Activated CD8-positive, alpha-beta memory T cell treated with anti-CD3 and anti-CD28 coated beads for 48 hours (primary cell): ENCODE results near the gene MYL11.

Experiments used
- DNase-seq, 3 experiments: peaks; one replicate each; pipeline ENCODE4 v3.0.0-alpha.2; 2020; ENCODE audit warnings: low read depth in 2 of 3, low spot score in 2 of 3

The MYL11 gene

DNA sequence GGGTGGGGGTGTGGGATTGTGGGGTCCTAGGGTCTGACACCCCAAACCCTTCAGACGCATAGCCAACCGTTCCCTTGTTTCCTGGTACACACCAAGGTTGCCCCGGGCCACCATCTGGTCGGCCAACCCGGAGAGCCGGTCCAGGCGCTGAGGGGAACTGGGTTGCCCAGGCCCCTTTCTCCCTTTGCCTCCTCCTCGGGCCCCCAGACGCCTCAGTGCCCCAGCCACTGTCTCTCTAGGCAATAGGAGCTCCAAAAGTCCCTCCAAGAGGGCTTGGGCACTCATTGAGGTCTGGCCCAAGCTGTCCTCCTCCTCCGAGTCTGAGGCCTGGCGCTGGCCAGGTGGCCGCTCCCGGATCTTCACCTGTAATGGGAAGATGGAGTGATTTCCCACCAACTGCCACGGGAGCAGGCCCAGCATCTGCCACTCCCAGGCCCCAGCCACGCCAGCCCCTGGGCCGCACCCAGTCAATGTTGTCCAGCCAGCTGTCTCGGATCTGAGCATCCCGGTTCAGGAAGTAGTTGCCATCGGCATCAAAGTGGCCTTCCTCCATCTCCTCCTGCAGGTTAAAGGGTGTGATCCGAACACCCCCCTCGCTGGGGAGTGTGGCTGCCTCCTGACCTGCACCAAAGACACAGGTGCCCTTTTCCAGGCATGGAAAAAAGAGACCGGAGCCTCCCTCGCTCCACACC, 21.0 kb upstream of the MYL11 start:
- DNase-seq = no peak

DNA sequence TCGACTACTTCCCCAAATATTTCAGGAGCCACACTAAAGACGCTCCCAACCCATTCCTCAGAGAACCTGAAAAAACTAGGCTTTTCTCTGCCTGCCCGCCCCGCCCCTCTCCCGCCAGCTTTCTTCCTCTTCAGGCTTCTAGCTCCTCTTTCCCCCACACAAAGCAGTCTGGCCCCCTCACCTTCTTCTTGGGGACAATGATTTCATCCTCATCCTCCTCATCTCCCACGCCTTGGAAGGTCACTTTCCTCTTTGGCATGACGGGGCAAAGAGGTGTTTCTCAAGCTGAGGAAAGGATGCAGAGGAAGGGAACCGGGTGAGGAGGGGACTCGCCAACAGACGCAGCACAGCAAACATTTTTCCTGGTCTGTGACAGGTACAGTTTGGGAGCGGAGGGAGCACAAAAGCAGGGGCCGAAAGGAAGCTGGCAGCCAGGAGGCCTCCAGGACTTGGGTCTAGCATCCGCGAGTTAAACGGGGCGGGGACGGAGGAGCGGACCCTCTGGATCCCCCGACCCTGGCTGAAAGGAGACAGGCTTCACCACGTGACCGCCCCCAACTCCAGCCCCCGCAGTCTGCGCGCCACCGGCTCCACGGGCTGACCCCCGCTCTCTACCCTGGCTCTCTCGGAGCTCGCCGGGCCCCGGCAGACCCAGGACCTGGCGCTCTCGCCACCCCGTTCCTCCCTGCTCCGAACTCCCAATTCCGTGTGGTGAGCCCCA, 20.0 kb upstream of the MYL11 start:
- no peak for DNase-seq

DNA sequence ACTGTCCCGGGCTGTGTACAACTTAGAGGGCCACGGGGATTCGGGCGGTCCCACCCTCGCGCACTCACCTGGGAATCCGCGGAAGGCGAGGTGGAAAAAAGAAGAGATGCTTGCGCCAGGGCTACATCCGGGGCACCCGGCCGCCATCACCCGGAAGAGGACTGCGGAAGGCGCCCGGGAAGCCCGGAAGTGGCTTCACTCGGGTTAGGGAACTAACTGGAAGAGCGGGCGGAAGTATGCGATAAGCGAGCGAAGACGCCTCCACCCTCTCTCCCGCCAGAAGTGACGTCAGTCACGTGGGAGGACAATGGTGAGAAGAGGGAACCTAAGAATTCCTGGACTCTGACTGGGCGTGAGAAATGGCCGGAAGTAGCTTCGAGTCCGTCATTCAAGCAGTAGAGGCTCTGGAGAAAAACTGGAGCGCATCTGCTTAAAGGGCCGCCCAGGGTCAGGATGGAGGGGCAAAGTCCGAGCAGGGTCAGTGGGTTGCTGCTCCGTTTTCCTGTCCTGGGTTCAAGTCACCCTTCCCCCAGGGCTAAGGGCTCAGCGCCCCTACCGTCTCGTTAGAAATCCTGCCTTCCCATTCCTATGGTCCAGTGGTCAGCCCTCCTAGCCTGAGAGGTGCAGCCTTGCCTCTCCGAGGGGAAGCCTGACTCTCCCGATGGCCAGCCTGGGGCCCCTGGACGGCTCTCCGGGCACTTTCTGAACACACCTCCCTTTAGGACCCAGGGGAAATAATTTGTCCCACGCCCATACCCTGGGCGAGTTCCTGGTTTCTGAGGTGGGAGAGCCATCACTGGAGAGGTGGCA, 19.3 kb upstream of the MYL11 start, which contains the start of gene CD2BP2:
TSS of gene CD2BP2 (minus strand) at position 165 of the 810 bp plus-strand sequence. CDS start 627 bp downstream, outside the sequence.
- DNase-seq = peak; percentile 72 to 79 (median 76)

DNA sequence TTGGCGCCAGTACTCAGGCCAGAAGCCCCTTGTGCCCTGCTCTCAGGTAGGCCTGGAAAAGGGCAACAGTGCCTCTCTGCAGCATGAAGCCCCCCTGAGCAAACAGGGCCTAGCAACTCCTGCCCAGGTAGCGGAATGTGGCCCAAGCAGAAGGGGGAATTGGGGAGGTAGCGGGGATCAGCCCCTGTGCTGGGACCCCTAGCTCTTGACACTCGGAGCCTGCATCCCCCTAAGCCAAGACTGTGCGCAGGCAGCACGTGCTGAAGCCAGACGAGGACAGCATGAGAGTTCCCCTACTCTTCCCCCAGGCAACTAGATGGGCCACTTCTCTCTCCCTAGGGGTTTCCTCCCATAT, 18.7 kb upstream of the MYL11 start:
- no peak for DNase-seq

DNA sequence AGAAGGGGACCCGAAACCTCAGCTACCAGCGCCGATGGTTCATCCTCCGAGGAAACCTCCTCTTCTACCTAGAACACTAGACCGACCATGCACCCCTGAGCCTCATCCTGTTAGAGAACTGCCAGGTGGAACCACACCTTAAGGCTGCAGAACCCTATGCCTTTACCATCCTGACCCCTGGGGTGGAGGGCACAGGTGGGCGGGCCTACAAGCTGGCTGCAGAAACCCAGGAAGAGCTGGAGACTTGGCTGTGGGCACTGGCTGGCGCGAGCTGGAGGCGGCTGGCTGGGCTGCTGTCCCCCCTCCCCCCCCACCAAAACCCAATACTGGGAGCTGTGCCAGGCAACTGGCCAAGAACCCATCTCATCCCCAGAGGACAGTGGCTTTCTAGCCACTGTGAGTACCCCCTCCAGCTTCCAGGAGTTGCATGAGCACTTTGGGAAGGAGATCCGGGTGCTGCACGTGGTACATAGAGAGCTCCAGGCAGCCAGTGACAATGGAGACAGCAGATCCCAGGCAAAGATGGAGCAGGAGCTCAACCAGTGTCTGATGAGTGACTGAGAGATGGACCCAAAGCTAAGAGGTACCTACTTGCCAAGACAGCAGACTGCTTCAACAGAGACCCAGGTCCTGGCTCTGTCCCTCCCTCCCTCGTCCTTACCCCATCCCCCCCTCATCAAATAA, 18.1 kb upstream of the MYL11 start:
- DNase-seq = no peak

DNA sequence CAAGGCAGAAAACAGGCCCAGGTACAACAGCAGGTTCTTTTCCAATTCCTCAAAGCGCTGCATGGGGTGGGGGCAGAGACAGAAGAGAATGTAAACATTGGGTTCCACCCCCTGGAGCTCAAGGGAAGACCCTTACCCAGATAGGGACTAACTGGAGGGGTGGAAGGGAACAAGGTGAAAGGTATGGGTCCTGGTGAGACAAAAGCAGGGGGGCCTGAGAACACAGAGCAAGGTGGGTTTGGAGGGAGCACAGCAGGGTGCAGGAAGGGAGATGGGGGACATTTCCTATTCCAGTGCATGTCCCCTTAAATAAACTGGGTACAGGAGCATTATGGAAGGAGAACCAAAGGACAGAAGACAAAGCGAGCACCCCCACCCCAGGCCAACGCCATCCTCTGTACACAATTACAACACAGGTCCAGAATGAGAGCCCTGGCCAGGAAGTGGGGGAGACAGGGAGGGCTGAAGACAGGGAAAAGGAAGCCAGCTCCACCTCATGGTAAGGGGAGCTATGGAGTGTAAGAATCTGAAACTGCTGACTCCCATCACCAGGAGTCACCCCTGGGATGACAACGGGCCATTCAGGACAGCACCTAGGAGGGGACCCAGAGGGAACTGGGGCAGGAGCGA, 17.4 kb upstream of the MYL11 start:
- DNase-seq = no peak

DNA sequence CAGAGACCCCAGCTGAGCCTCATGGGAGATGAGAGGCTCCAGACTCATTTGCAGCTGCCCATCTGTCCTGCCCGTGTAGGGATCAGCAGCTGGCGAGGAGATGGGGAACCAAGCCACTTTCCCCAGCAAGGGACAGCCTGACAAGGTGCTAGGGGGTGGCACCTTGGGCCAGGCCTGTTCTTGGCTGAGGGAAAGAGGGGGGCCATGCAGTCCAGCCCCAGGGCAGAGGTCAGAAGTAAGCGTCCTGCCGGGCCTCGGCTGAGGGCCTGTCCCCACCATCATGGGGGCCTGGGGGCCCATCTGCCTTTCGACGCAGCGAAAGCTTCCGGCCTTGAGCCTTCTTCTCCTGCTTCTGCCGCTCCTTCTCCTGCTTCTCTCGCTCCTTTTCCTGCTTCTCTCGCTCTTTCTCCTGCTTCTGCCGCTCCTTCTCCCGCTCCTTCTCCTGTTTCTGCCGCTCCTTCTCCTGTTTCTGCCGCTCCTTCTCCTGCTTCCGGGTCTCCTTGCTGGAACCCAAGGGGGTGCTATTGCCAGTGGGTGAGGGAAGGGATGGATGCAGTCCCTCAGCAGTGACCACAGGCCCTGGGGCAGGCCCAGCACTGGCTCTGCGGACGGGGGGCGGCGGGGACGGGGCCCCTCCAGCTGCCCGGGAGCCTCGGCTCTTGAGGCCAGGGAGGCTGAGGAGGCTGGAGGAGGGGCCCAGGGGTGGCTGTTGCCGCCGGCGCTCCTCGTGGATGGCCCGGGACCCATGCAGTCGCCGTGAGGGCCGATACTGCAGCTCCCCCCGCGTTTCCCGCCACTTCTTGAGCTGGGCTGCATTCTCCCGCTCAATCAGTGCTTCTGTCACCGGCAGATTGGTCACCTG, 16.7 kb upstream of the MYL11 start:
- no peak for DNase-seq

DNA sequence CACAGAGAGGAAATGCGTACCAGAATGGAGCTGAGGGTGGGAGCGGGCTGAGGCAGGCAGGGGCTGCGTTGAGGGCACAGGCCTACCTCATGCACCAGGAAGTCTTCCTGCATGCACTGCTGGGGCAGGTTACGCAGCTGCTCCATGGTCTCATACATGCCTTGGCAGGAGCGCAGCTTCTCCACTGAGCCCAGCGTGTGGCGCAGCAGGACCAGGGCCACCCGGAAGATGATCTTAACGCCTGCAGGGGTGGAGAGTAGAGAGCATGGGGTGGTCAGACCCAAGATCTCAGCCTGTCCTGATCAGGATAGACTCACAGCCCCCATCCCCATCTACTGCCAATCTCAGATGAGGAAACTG, 16.0 kb upstream of the MYL11 start:
- no peak for DNase-seq

DNA sequence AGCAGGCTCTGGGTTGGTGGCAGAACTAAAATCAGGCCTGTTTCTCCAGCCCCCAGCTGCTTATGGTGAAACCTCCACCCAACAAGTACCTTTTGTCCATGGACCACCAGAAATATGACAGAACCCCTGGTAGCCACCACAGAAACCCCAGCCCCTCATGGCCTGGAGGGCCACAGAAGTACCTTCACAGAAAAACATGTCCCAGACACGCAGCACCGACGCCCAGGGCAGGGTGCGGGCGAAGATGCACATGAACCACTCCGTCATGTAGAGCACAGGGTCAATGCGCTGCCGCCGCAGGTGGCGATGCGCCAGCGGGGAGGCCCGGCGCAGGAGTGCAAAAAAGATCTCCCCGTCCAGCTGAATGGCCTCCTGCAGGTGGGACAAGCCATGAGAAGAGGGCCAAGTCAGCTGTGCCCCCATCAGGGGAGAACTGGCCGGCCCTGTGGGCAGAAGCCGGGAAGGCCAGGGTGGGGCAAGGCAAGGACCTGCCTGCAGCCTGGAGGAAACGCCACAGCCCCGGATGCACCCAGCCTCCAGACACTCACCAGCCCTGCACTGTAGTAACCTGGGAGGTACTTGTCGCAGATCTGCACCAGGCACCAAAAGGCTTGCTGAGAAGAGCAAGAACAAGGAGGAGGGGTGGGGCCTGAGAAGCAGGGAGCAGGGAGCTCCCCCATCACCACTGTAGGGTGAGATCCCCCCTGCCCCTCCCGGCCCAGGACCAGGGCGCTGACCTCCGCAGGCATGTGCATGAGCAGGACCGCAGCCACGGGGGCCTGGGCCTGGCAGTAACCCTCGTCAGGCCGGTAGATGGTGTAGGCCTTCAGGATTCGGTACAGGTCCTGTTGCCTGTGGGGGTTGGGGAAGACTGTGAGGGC, 15.4 kb upstream of the MYL11 start:
- DNase-seq = no peak

DNA sequence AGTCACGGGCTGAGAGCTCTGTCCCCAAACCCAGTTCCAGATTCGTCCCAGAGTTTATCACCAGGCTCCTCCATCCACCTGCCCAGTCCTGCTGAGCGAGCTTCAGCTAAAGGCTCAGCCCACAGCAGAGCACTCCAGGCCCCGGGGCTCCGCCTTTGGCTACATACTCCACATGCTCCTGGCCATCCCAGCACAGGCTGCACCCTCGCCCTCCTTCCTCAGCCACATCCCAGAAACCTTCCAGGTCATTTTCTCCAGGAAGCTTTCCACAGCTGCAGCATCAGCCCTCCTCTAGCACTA, 14.8 kb upstream of the MYL11 start:
- no peak for DNase-seq

DNA sequence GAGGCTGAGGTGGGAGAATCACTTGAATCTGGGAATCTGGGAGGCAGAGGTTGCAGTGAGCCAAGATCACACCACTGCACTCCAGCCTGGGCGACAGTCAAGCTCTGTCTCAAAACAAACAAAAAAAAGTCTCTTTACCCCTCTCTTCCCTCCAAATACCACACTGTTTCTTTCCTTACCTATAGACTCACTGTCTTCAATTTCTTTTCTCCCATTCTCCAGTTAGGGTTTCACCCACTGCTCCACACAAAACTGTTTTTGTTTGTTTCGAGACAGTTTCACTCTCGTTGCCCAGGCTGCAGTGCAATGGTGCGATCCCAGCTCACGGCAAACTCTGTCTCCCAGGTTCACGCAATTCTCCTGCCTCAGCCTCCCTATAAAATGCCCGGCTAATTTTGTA, 13.4 kb upstream of the MYL11 start:
- DNase-seq = no peak

DNA sequence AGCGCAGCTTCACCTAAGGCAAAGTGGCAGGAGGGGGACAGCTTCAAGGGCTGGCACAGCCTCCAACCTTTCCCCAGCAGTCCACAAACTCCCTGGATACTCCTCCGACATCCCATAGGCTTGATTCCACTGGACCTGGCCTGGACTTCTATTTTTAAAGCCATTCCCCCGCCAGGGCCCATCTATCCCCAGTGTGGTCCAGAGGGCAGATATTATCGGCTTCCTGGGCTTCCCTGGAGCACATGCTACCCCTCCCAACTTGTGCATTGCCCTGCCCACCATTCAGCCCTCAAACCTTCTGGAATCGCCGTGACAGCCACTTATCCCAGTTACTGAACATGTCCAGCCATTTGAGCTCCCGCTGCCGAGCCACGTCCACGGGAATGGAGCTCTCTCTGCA, 9.4 kb upstream of the MYL11 start:
- no peak for DNase-seq

DNA sequence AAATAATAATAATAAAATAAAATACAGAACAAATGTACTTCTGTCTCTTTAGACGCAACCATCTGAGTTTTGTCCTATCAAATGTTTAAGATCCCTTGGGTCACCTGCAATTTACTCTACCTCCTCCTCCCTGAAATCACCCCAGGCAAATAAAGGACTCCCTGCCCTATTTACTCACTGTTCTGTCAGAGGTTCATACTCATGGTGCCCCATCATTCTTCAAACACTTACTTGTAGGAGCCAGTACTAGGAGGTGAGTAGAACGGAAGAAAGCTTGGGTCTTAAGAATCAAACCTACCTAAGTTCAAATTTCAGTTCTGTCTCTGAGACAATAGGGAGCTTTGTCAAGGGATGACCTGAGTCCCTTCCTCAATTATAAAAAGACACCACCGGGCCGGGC, 8.1 kb upstream of the MYL11 start:
- DNase-seq = no peak

DNA sequence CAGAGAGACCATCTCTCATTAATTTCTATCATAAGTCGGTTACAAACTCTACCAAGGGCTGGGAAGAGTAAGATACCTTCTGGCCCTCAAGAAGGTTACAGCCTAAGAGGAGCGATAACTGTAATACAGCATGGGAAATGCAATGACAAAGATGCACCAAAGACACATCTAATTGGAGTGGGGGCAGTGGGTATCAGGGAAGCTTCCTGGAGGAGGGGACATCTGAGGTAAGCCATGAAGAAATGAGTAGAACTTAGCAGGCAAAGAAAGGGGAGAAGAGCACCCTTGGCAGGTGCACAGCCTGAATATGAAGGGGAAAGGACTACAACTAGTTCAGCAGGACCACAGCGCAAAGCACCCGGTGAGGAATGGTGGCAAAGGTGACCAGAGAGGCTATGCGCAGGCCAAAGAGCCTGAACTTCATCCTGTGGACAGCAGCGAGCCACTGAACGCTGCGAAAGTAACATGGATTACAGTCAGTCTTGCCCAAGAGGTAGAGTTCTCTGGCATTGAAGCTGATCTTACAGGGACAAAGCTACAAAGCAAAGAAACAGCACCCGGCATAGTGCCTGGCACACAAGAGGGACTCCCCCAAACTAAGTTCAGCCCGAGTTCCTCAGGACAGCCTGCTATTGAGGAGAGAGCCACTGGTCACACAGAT, 7.1 kb upstream of the MYL11 start:
- no peak for DNase-seq

DNA sequence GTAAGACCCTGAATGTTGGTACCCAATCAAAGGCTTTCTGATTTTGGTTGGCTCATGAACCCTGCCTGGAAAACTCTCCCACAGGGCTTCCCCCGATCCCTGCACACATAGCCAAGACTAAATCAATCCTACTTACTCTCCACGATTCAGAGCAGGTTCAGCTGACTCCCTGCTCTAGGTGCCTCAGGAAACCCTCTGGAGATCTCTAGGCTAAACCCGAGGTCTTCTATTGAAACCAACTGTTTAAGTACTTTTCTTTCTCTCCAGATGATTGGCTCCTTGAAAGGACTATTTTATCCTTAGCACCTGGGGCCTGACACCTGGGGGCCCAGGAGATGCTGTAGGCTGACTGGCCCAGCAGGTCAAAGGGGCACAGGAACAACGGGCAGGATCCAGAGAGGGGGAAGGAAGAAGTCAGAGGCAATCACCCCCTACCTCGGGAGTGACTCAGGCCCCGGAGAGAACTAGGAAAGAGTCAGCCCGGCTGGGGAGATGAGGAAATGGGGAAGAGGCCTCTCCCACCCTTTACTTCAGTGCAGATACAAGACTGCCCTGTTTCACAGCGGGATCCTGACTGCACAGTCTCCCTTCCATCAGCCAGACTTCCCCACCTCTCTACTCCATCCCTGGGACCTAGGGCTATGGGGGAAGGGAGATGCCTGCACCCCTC, 6.3 kb upstream of the MYL11 start:
- DNase-seq = no peak

DNA sequence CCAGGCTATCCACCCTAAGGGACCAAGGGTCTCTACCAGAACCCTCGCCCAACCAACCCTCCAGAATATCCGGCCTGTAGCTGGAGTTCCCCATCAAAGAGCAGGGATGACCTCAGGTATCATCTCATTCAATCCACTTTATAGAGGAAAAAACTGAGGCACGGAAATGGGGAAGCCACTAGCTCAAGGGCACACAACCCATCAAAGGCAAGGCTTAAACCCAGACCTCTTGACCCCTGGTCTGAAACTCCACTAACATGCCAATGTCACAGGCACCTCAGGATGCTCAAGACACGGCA, 5.9 kb upstream of the MYL11 start:
- no peak for DNase-seq

DNA sequence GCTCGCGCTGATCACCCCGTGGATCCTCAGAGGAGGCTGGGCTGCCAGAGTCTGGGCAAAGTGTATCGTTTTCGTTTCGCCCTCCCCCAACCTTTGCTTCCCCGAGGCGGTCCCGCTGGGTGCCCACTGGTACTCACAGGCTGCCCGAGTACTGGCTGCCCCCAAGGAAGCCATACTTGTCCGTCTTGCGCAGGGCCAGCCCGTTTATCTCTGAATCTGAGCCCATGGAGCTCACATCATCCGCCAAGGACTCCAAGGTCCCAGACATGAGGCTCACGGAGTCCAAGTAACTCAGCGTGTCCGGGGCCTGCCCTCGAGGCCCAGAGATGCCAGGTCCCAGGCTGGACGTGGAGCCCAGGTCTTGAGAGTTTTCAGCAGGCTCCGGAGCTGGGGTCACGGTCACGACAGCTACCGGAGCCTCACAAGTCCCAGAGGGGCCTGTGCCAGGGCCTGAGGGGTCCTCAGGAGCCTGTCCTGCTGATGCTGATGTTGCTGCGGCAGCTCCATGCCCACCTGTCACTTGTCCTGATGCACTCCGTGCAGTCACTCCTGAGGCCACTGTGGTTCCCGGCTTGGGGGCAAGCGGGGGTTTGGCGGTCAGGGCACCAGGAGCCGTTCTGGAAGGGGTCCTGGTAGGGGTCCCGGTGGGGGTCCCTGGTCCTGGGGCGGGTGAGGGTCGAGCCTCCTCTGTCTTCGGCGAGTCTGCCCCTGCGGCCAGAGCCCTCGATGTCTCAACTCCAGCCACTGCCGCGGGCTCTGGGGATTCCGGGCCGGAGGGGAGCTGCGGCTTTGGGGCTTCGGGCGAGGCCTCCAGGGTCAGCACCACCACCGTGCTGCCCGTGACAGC, 5.3 kb upstream of the MYL11 start:
- no peak for DNase-seq
